Measurements from ENCODE around the gene AFAP1L1. TPM values are rescaled to one million over a fixed set of nuclear protein-coding genes. Genes with fewer than 3 reads are reported as not detected.

AFAP1L1 gene
- total RNA-seq, 1 experiment from 2014 or later: 15.2 TPM

DNA sequence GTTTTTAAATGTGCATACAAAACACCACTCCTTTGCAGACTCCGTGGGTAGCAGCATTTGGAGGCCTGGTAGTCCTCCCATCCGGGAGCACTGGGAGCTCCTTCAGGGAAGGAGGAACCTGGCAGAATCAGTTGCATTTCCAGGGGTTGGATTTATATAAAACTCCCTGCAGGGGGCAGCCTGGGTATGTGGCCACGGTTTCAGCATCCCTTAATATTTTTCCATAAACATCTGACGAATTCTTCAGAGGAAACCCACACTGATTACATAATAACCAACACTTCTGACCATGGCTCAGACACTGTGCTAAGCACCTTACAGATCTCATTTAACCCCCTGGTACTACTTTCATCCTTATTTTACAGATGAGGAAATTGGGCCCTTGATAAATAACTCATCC is 6.1 kb upstream of the AFAP1L1 start:
- in situ Hi-C loops (cut with HindIII; ENCODE audit: low pct_unique_long_range_greater_than_20kb, low sequenced_read_pairs) (loop anchor here (25.0 kb wide), 1 partner anchor 128 kb away; the partner anchor contains the start of gene ABLIM3), intact Hi-C loops (cut with micrococcal nuclease; ENCODE audit: unreplicated experiment) (loop anchor here (5.0 to 10.0 kb wide), 3 partner anchors 133 to 533 kb away; no protein-coding TSS in a partner anchor)
- peak; percentile 56; the same call in 1 of the 2 replicates for ATAC-seq
- no peaks in the 10 kb centered on the region for H3K4me1 ChIP-seq (ENCODE audit: control insufficient read depth, insufficient read depth, low read length)
- no peak for TF ChIP-seq POLR2AphosphoS5 (IDR thresholded peaks at IDR 0.05; ENCODE audit: low read depth, low read length)
- TF ChIP-seq, protein P1, sequence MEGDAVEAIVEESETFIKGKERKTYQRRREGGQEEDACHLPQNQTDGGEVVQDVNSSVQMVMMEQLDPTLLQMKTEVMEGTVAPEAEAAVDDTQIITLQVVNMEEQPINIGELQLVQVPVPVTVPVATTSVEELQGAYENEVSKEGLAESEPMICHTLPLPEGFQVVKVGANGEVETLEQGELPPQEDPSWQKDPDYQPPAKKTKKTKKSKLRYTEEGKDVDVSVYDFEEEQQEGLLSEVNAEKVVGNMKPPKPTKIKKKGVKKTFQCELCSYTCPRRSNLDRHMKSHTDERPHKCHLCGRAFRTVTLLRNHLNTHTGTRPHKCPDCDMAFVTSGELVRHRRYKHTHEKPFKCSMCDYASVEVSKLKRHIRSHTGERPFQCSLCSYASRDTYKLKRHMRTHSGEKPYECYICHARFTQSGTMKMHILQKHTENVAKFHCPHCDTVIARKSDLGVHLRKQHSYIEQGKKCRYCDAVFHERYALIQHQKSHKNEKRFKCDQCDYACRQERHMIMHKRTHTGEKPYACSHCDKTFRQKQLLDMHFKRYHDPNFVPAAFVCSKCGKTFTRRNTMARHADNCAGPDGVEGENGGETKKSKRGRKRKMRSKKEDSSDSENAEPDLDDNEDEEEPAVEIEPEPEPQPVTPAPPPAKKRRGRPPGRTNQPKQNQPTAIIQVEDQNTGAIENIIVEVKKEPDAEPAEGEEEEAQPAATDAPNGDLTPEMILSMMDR (IDR thresholded peaks at IDR 0.05): peak; percentile 70
- ChIA-PET CTCF (interaction anchor here (0.6 to 1.3 kb wide), 4 partner anchors 100 to 269 kb away, joined by 3 to 6 read pairs (median 3); partner anchors contain the start of gene ABLIM3), POLR2A (no interaction called here)
- H3K27me3 ChIP-seq (ENCODE audit: control insufficient read depth, insufficient read depth, low read length): no peaks in the 10 kb centered on the region
- no peak for DNase-seq (ENCODE audit: low read depth, low spot score)
- no peak overlapping the region for H3K27ac ChIP-seq (ENCODE audit: low read length)
- no peak overlapping the region for H3K4me3 ChIP-seq (ENCODE audit: low read depth in 2 of 2, low read length in 2 of 2)
- peaks cover 6% of the 10 kb centered on the region; the same call in 1 of the 2 replicates for H3K9me3 ChIP-seq (ENCODE audit: control insufficient read depth, insufficient read depth, low read depth, low read length)
- BruUV-seq (replicated peaks): no TSS peak
- no peaks in the 10 kb centered on the region for H3K36me3 ChIP-seq (ENCODE audit: control insufficient read depth, insufficient read depth, low read length)

GRCh38 chr5:149267241-149267973 is 4.3 kb upstream of the AFAP1L1 start:
- no peak for DNase-seq (ENCODE audit: low read depth, low spot score)
- POLR2A ChIA-PET: no interaction called here

DNA sequence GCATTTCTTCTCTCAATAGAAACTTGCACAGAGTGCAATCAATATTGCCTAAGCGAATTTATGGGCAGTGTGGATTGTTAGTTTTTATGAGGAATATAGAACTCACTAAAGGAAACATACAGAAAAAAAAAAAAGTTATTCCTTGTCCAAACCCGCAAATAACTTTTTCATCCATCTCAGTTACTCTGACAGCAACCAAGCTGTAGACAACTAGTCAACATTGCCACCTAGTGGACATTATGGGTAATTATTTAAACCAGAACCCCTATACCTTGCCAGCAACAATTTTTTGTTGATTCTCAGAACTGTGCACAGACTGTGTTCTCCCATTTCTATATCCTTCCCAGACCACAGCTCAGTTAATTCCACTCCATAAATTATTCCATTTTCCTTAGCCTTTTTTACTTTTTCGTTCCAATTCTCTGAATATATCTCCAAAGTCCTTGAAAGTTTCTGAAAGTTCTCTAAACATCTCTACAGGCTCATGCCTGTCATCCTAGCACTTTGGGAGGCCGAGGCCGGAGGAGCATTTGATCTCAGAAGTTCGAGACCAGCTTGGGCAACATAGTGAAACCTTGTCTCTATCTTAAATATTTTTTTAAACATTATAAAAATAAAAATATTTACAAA is 2.6 kb upstream of the AFAP1L1 start:
- H3K27me3 ChIP-seq (ENCODE audit: control insufficient read depth, insufficient read depth, low read length): no peaks in the 10 kb centered on the region
- H3K9me3 ChIP-seq (ENCODE audit: control insufficient read depth, insufficient read depth, low read depth, low read length): peaks cover 6% of the 10 kb centered on the region; the same call in 1 of the 2 replicates
- no TSS peak for BruUV-seq (replicated peaks)
- DNase-seq (ENCODE audit: low read depth, low spot score) (no peak), ATAC-seq (no peak)
- in situ Hi-C loops (cut with HindIII; ENCODE audit: low pct_unique_long_range_greater_than_20kb, low sequenced_read_pairs): loop anchor here (25.0 kb wide), 1 partner anchor 132 kb away; the partner anchor contains the start of gene ABLIM3
- no peak overlapping the region for H3K4me3 ChIP-seq (ENCODE audit: low read depth in 2 of 2, low read length in 2 of 2)
- POLR2A ChIA-PET: no interaction called here
- TF ChIP-seq, protein P1 (IDR thresholded peaks at IDR 0.05): peak; percentile 78
- TF ChIP-seq SIN3A (IDR thresholded peaks at IDR 0.05; ENCODE audit: borderline replicate concordance, insufficient read depth, low read depth, low read length): no peak
- TF ChIP-seq, protein P2, sequence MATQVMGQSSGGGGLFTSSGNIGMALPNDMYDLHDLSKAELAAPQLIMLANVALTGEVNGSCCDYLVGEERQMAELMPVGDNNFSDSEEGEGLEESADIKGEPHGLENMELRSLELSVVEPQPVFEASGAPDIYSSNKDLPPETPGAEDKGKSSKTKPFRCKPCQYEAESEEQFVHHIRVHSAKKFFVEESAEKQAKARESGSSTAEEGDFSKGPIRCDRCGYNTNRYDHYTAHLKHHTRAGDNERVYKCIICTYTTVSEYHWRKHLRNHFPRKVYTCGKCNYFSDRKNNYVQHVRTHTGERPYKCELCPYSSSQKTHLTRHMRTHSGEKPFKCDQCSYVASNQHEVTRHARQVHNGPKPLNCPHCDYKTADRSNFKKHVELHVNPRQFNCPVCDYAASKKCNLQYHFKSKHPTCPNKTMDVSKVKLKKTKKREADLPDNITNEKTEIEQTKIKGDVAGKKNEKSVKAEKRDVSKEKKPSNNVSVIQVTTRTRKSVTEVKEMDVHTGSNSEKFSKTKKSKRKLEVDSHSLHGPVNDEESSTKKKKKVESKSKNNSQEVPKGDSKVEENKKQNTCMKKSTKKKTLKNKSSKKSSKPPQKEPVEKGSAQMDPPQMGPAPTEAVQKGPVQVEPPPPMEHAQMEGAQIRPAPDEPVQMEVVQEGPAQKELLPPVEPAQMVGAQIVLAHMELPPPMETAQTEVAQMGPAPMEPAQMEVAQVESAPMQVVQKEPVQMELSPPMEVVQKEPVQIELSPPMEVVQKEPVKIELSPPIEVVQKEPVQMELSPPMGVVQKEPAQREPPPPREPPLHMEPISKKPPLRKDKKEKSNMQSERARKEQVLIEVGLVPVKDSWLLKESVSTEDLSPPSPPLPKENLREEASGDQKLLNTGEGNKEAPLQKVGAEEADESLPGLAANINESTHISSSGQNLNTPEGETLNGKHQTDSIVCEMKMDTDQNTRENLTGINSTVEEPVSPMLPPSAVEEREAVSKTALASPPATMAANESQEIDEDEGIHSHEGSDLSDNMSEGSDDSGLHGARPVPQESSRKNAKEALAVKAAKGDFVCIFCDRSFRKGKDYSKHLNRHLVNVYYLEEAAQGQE (IDR thresholded peaks at IDR 0.05; ENCODE audit: insufficient read depth in 1 of 2, low read depth in 2 of 2, low read length in 1 of 2): no peak
- no peak for TF ChIP-seq POLR2AphosphoS5 (IDR thresholded peaks at IDR 0.05; ENCODE audit: low read depth, low read length)
- no peak for TF ChIP-seq TCF7L2 (IDR thresholded peaks at IDR 0.05; ENCODE audit: low read depth, low read length)
- no peaks in the 10 kb centered on the region for H3K36me3 ChIP-seq (ENCODE audit: control insufficient read depth, insufficient read depth, low read length)
- H3K27ac ChIP-seq (ENCODE audit: low read length): no peak overlapping the region
- peaks cover 10% of the 10 kb centered on the region; the same call in 1 of the 2 replicates for H3K4me1 ChIP-seq (ENCODE audit: control insufficient read depth, insufficient read depth, low read length)
- intact Hi-C loops (cut with micrococcal nuclease; ENCODE audit: unreplicated experiment): loop anchor here (5.0 to 10.0 kb wide), 3 partner anchors 137 to 537 kb away; no protein-coding TSS in a partner anchor
- CTCF ChIA-PET: interaction anchor here (0.6 to 0.7 kb wide), 4 partner anchors 40 to 219 kb away, joined by 3 to 4 read pairs (median 3); no protein-coding TSS in a partner anchor

More at GRCh38 chr5:149267241-149267973, 4.3 kb upstream of the AFAP1L1 start:
- Histone ChIP-seq H3K4me1 (ENCODE audit: control insufficient read depth, insufficient read depth, low read length) (peaks cover 3% of the 10 kb centered on the region; the same call in 1 of the 2 replicates), H3K9me3 (ENCODE audit: control insufficient read depth, insufficient read depth, low read depth, low read length) (peaks cover 6% of the 10 kb centered on the region; the same call in 1 of the 2 replicates), H3K36me3 (ENCODE audit: control insufficient read depth, insufficient read depth, low read length) (no peaks in the 10 kb centered on the region), H3K27ac (ENCODE audit: low read length) (no peak overlapping the region), H3K4me3 (ENCODE audit: low read depth in 2 of 2, low read length in 2 of 2) (no peak overlapping the region), H3K27me3 (ENCODE audit: control insufficient read depth, insufficient read depth, low read length) (no peaks in the 10 kb centered on the region)
- no peak for TF ChIP-seq SIN3A (IDR thresholded peaks at IDR 0.05; ENCODE audit: borderline replicate concordance, insufficient read depth, low read depth, low read length)
- CTCF ChIA-PET: no interaction called here
- in situ Hi-C loops (cut with HindIII; ENCODE audit: low pct_unique_long_range_greater_than_20kb, low sequenced_read_pairs) (loop anchor here (25.0 kb wide), 1 partner anchor 130 kb away; the partner anchor contains the start of gene ABLIM3), intact Hi-C loops (cut with micrococcal nuclease; ENCODE audit: unreplicated experiment) (loop anchor here (5.0 to 10.0 kb wide), 3 partner anchors 135 to 535 kb away; no protein-coding TSS in a partner anchor)
- no peak for ATAC-seq
- no TSS peak for BruUV-seq (replicated peaks)
